ENCODE measurements around the gene ANGPTL8.

DNA sequence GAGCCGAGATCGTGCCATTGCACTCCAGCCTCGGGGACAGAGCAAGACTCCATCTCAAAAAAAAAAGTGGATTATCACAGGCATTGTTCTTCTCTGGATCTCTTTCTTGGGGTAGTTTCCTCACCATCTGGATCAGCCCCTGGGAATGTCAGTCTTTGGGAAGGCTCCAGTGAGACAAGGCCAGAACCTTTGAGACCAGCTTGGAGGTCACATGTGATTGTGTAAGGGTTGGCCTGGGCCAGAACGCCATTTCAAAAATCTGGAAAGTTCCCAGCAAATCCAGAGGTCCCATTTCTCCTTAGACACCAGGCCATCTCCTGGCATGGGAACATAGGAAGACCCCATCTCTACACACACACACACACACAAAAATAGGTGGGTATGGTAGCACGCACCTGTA, 14.2 kb upstream of the ANGPTL8 start:
- no peak for TF ChIP-seq CBX2 (IDR thresholded peaks at IDR 0.05; ENCODE audit: insufficient read depth, low read length, poor library complexity, severe bottlenecking)
- no peak for TF ChIP-seq CTCF (IDR thresholded peaks at IDR 0.05 in 2 of 3, conservative IDR thresholded peaks at IDR 0.05 in 1 of 3; ENCODE audit: insufficient read depth in 2 of 3, low read depth in 1 of 3, low read length in 3 of 3)
- TF ChIP-seq POLR2A (conservative IDR thresholded peaks at IDR 0.05) = no peak
- TF ChIP-seq MAX (CRISPR knock-in tag; IDR thresholded peaks at IDR 0.05) = no peak
- TF ChIP-seq POLR2B (IDR thresholded peaks at IDR 0.05; ENCODE audit: low read depth, partially characterized antibody) = no peak
- no peak for TF ChIP-seq ZNF436 (CRISPR knock-in tag; IDR thresholded peaks at IDR 0.05)
- no peak for TF ChIP-seq POLR2AphosphoS5 (IDR thresholded peaks at IDR 0.05; ENCODE audit: control insufficient read depth, insufficient read depth, low read depth, low read length)
- no peak for TF ChIP-seq JUNB (CRISPR knock-in tag; conservative IDR thresholded peaks at IDR 0.05)
- no peak for TF ChIP-seq BMI1 (IDR thresholded peaks at IDR 0.05; ENCODE audit: low read length)
- TF ChIP-seq POLR2AphosphoS2 (IDR thresholded peaks at IDR 0.05; ENCODE audit: low read length) = no peak

All from K562 (cell line).